ENCODE data around the gene EFCAB14.
"Not testable (repeated sequence)": the region's sequence is repeated elsewhere in the genome, so short reads cannot be mapped to it uniquely, and the experiment has no call there.

EFCAB14 gene

DNA sequence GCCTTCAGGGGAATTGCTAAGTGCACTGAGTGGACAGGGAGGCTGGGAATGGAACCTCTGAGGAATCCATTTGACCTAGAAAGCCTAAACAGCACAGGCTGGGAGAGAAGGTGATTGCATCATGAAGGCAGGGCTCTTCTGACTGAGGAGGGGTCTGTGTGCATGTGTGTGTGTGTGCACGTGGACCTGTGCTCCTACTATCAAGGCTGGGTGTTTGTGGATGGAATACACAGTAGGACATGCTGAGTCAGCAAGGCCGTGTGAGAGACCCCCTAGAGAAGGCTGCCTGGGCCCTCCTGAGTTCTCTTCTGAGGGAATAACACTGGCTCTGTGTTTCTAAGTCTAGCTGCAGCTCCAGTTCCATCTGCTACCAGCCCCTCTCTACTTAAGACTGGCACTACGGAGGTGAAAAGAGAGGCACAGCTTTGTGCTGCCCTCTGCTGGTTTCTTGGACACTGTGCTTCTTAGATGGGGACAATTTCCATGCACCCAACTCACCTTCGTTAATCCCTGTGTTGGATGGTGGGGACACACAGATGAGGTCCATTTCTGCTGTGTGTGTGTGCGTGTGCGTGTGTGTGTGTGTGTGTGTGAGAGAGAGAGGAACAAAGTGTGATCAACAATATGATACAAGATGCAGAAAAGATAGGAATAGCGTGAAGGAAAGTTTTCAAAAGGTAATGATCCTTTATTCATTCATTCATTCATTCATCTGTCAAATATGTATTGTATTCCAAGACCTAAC lies 6.2 kb upstream of the EFCAB14 start:
- Histone ChIP-seq H3K9ac (no peak overlapping the region), H3K27ac (no peak overlapping the region), H3K36me3 (ENCODE audit: insufficient read depth) (no peaks in the 10 kb centered on the region), H2AFZ (ENCODE audit: low read depth) (peak overlapping the region; percentile 38; the same call in 1 of the 2 replicates), H3K79me2 (ENCODE audit: insufficient read depth, low read depth) (no peaks in the 10 kb centered on the region), H4K20me1 (ENCODE audit: insufficient read depth) (no peaks in the 10 kb centered on the region), H3K4me1 (ENCODE audit: low read depth, poor library complexity, severe bottlenecking) (no peaks in the 10 kb centered on the region), H3K4me3 (IDR thresholded peaks at IDR 0.05; ENCODE audit: insufficient read depth, low read depth, low read length) (no peak overlapping the region), H3K27me3 (ENCODE audit: insufficient read depth, low read depth) (no peaks in the 10 kb centered on the region), H3K4me2 (no peak overlapping the region)
- TF ChIP-seq, protein P1, sequence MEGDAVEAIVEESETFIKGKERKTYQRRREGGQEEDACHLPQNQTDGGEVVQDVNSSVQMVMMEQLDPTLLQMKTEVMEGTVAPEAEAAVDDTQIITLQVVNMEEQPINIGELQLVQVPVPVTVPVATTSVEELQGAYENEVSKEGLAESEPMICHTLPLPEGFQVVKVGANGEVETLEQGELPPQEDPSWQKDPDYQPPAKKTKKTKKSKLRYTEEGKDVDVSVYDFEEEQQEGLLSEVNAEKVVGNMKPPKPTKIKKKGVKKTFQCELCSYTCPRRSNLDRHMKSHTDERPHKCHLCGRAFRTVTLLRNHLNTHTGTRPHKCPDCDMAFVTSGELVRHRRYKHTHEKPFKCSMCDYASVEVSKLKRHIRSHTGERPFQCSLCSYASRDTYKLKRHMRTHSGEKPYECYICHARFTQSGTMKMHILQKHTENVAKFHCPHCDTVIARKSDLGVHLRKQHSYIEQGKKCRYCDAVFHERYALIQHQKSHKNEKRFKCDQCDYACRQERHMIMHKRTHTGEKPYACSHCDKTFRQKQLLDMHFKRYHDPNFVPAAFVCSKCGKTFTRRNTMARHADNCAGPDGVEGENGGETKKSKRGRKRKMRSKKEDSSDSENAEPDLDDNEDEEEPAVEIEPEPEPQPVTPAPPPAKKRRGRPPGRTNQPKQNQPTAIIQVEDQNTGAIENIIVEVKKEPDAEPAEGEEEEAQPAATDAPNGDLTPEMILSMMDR (conservative IDR thresholded peaks at IDR 0.05; ENCODE audit: low read depth, low read length), result peak; percentile 83

DNA sequence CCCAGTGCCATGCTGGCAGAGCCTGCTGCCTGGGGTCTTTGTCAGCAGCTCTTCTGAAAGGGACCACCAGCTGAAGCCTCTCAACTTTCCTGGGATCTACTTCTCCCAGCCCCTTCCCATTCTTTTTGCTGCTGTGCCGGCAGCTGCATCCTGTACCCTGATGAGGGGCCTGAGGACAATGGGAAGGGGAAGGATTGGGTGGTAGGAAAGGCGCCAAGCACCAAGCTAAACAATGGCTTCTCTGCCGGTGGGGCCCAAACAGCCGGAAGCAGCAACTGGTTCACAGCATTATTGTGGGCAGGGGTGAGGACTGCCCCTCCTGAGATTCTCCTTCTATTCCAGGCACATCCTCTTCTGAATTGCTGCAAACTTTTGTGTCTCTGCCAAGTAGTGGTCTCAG lies 5.0 kb upstream of the EFCAB14 start:
- Histone ChIP-seq H3K4me2 (no peak overlapping the region), H3K27me3 (ENCODE audit: insufficient read depth, low read depth) (no peaks in the 10 kb centered on the region), H3K36me3 (ENCODE audit: insufficient read depth) (no peaks in the 10 kb centered on the region), H3K79me2 (ENCODE audit: insufficient read depth, low read depth) (no peaks in the 10 kb centered on the region), H3K9ac (no peak overlapping the region), H3K4me1 (ENCODE audit: low read depth, poor library complexity, severe bottlenecking) (peaks cover 9% of the 10 kb centered on the region), H3K4me3 (IDR thresholded peaks at IDR 0.05; ENCODE audit: insufficient read depth, low read depth, low read length) (no peak overlapping the region), H4K20me1 (ENCODE audit: insufficient read depth) (no peaks in the 10 kb centered on the region), H2AFZ (ENCODE audit: low read depth) (no peak overlapping the region), H3K27ac (no peak overlapping the region)
- TF ChIP-seq, protein P1 (conservative IDR thresholded peaks at IDR 0.05; ENCODE audit: low read depth, low read length), result no peak

DNA sequence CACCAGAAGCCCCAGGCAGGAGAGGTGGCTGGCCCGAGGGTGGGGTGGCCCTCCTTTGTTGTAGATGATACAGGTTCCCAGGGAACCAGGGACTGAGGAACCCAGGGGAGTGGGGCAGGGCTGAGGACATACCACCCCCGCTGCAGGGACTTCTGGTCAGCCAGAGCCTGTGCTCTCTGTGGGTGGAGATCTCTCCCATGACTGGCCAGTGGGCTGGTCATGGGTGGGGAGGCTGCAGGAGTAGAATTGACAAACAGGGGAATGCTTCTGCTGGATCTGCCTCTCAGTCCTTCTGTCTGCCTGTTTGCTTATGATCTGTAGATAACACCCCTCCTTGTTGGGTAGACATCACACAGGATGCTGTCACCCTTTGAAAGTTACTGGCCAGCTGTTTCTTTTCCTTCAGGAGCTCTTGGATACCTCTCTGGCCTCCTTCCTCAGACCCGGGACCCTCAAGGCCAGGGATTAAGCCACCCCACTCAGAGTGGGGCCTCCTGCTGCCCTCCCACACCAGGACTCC lies 2.8 kb upstream of the EFCAB14 start:
- Histone ChIP-seq H3K4me1 (ENCODE audit: low read depth, poor library complexity, severe bottlenecking) (peaks cover 22% of the 10 kb centered on the region), H2AFZ (ENCODE audit: low read depth) (no peak overlapping the region), H3K4me2 (no peak overlapping the region), H3K36me3 (ENCODE audit: insufficient read depth) (no peaks in the 10 kb centered on the region), H3K79me2 (ENCODE audit: insufficient read depth, low read depth) (peaks cover 19% of the 10 kb centered on the region), H3K4me3 (IDR thresholded peaks at IDR 0.05; ENCODE audit: insufficient read depth, low read depth, low read length) (no peak overlapping the region), H4K20me1 (ENCODE audit: insufficient read depth) (no peaks in the 10 kb centered on the region), H3K27me3 (ENCODE audit: insufficient read depth, low read depth) (no peaks in the 10 kb centered on the region), H3K27ac (no peak overlapping the region), H3K9ac (no peak overlapping the region)
- TF ChIP-seq, protein P1 (conservative IDR thresholded peaks at IDR 0.05; ENCODE audit: low read depth, low read length), result no peak

DNA sequence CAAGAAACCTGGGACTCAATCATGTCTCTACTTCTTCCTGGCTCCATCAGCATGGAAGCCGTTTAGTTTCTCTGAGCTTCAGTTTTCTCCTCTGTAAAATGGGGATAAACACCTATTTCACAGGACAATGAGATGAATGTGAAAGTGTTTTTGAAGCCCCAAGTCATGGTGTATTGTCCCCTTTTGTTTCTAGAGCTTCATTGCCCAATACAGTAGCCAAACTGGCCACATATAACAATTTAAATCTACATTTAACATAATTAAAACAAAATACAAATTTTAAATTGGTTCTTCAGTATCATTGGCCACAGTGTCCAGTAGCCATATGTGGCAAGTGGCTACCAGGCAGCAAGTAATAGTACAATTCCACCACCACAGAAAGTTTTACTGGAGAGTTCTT lies 2.3 kb upstream of the EFCAB14 start:
- H3K79me2 ChIP-seq (ENCODE audit: insufficient read depth, low read depth), result peaks cover 24% of the 10 kb centered on the region
- H3K4me2 ChIP-seq, result no peak overlapping the region
- no peak overlapping the region for H2AFZ ChIP-seq (ENCODE audit: low read depth)
- H3K27ac ChIP-seq, result no peak overlapping the region
- TF ChIP-seq, protein P1 (conservative IDR thresholded peaks at IDR 0.05; ENCODE audit: low read depth, low read length), result no peak
- H3K9ac ChIP-seq, result no peak overlapping the region
- peaks cover 26% of the 10 kb centered on the region for H3K4me1 ChIP-seq (ENCODE audit: low read depth, poor library complexity, severe bottlenecking)
- H3K4me3 ChIP-seq (IDR thresholded peaks at IDR 0.05; ENCODE audit: insufficient read depth, low read depth, low read length), result no peak overlapping the region
- H4K20me1 ChIP-seq (ENCODE audit: insufficient read depth), result no peaks in the 10 kb centered on the region
- no peaks in the 10 kb centered on the region for H3K36me3 ChIP-seq (ENCODE audit: insufficient read depth)
- no peaks in the 10 kb centered on the region for H3K27me3 ChIP-seq (ENCODE audit: insufficient read depth, low read depth)

DNA sequence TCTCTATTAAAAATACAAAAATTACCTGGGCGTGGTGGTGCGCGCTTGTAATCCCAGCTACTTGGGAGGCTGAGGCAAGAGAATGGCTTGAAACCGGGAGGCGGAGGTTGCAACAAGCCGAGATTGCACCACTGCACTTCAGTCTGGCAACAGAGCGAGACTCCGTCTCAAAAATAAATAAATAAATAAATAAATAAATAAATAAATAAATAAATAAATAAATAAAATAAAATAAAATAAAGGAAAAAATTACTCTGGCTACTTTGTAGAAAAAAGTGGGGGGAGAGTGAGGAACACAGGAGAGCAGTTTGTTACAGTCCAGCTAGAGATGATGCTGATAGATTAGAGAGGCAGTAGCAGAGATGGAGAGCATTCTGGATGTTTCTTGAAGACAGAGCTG lies 1.4 kb upstream of the EFCAB14 start:
- not testable (repeated sequence) for H2AFZ ChIP-seq (ENCODE audit: low read depth); H3K9ac ChIP-seq

More for the DNA sequence above, 1.4 kb upstream of the EFCAB14 start:
- not testable (repeated sequence) for H3K4me2 ChIP-seq; H3K4me3 ChIP-seq (IDR thresholded peaks at IDR 0.05; ENCODE audit: insufficient read depth, low read depth, low read length); H3K36me3 ChIP-seq (ENCODE audit: insufficient read depth); H3K27ac ChIP-seq; H3K27me3 ChIP-seq (ENCODE audit: insufficient read depth, low read depth); H4K20me1 ChIP-seq (ENCODE audit: insufficient read depth)
- peaks cover 26% of the 10 kb centered on the region for H3K4me1 ChIP-seq (ENCODE audit: low read depth, poor library complexity, severe bottlenecking)
- H3K79me2 ChIP-seq (ENCODE audit: insufficient read depth, low read depth), result peaks cover 26% of the 10 kb centered on the region
